Measurements from ENCODE around the gene CLMP.
"Not testable (repeated sequence)": the region's sequence is repeated elsewhere in the genome, so short reads cannot be mapped to it uniquely, and the experiment has no call there.

GRCh38 chr11:123090168-123090567 lies 104.9 kb downstream of the CLMP start:
- TF ChIP-seq POLR2A, CTCF (IDR thresholded peaks at IDR 0.05): not testable (repeated sequence)

All from testis (tissue), 2 donors.